ENCODE measurements around the gene PLXNA4.

PLXNA4 gene

GRCh38 chr7:132423594-132424200 is 152.6 kb downstream of the PLXNA4 start:
- DNase-seq = no peak

- DNase-seq = no peak
These were observed 153.7 kb downstream of the PLXNA4 start for GRCh38 chr7:132422502-132423111.

- DNase-seq = no peak
These were observed 155.7 kb downstream of the PLXNA4 start for GRCh38 chr7:132420527-132420926.

GRCh38 chr7:132419542-132419941 is 156.7 kb downstream of the PLXNA4 start:
- DNase-seq = no peak

- no peak for DNase-seq
These were observed 157.4 kb downstream of the PLXNA4 start for GRCh38 chr7:132418840-132419239.

GRCh38 chr7:132417103-132417906 is 159.0 kb downstream of the PLXNA4 start:
- no peak for DNase-seq

- no peak for DNase-seq
These were observed 159.9 kb downstream of the PLXNA4 start for GRCh38 chr7:132416395-132416794.

GRCh38 chr7:132415259-132415658 is 161.0 kb downstream of the PLXNA4 start:
- DNase-seq = no peak

- DNase-seq = no peak
These were observed 161.4 kb downstream of the PLXNA4 start for GRCh38 chr7:132414857-132415256.

- peak in 3 of 58 donors; percentile 16 to 48 (median 27) for DNase-seq
These were observed 163.8 kb downstream of the PLXNA4 start for GRCh38 chr7:132412435-132412834.

GRCh38 chr7:132410861-132411541 is 165.3 kb downstream of the PLXNA4 start:
- DNase-seq = no peak

- no peak for DNase-seq
These were observed 165.9 kb downstream of the PLXNA4 start for GRCh38 chr7:132410385-132410784.

GRCh38 chr7:132407764-132408163 is 168.5 kb downstream of the PLXNA4 start:
- DNase-seq = no peak

- DNase-seq = no peak
These were observed 170.2 kb downstream of the PLXNA4 start for GRCh38 chr7:132406039-132406438.

GRCh38 chr7:132404261-132404660 is 172.0 kb downstream of the PLXNA4 start:
- DNase-seq = no peak

- no peak for DNase-seq
These were observed 172.7 kb downstream of the PLXNA4 start for GRCh38 chr7:132403465-132404110.

GRCh38 chr7:132402751-132403245 is 173.5 kb downstream of the PLXNA4 start:
- peak in 20 of 58 donors; percentile 7 to 52 (median 24) for DNase-seq

GRCh38 chr7:132402096-132402495 is 174.2 kb downstream of the PLXNA4 start:
- no peak for DNase-seq

- peak in 5 of 58 donors; percentile 12 to 51 (median 27) for DNase-seq
These were observed 175.6 kb downstream of the PLXNA4 start for GRCh38 chr7:132400561-132401142.

GRCh38 chr7:132399367-132399766 is 176.9 kb downstream of the PLXNA4 start:
- DNase-seq = no peak
